CD4-positive, alpha-beta T cell treated with Interleukin-4 for 1 hour (primary cell): Measurements from ENCODE around the gene ZNF593OS.

ENCODE experiments used
- DNase-seq, 2 donors: peaks; one replicate each; pipeline ENCODE4 v3.0.0-alpha.2; 2020 to 2022

ZNF593OS gene

GRCh38 chr1:26182383-26182696, 10.7 kb upstream of the ZNF593OS start:
- no peak for DNase-seq

- no peak for DNase-seq
These were observed 10.2 kb upstream of the ZNF593OS start for GRCh38 chr1:26181586-26182382.

DNA sequence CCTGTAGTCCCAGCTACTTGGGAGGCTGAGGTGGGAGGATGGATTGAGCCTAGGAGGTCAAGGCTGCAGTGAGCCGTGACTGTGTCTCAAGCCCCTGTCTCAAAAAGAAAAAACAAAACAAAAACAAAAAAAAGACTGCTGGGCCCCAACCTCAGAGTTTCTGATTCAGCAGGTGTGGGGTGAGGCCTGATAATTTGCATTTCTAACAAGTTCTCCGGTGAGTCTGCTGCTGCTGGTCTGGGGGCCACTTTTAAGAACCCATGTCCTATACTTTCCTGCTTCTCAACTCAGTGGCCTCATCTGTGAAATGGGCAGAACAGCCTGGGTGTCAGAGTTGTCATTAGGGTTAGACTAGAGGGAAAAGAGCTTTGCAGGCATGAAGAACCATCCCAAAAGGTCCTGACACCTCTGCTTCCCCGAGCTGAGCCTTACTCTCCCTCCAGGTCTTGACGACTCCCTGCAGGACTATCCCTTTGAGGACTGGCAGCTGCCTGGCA, 8.4 kb upstream of the ZNF593OS start:
- DNase-seq, result no peak

GRCh38 chr1:26177182-26177684, 5.6 kb upstream of the ZNF593OS start, which contains the start of gene CNKSR1:
Gene CNKSR1 (plus strand): TSS chr1:26177491. CDS start chr1:26177548, 57 bp downstream.
- peak in 1 of 2 donors; percentile 24 for DNase-seq

GRCh38 chr1:26175346-26175745, 3.7 kb upstream of the ZNF593OS start:
- DNase-seq, result no peak

DNA sequence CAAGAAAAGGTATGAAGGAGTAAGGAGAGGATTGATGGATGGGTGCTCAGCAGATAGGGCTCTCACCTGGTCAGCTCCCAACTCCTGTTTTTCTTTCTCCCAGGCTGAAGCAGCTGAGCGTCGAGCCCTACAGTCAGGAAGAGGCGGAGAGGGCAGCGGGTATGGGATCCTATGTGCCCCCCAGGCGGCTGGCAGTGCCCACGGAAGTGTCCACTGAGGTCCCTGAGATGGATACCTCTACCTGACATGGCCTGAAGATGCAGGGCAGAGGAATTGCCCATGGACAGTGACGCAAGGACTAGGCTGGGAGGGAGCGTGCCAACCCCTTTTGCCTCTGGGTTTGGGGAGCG, 1.2 kb downstream of the ZNF593OS start:
- DNase-seq, result no peak

DNA sequence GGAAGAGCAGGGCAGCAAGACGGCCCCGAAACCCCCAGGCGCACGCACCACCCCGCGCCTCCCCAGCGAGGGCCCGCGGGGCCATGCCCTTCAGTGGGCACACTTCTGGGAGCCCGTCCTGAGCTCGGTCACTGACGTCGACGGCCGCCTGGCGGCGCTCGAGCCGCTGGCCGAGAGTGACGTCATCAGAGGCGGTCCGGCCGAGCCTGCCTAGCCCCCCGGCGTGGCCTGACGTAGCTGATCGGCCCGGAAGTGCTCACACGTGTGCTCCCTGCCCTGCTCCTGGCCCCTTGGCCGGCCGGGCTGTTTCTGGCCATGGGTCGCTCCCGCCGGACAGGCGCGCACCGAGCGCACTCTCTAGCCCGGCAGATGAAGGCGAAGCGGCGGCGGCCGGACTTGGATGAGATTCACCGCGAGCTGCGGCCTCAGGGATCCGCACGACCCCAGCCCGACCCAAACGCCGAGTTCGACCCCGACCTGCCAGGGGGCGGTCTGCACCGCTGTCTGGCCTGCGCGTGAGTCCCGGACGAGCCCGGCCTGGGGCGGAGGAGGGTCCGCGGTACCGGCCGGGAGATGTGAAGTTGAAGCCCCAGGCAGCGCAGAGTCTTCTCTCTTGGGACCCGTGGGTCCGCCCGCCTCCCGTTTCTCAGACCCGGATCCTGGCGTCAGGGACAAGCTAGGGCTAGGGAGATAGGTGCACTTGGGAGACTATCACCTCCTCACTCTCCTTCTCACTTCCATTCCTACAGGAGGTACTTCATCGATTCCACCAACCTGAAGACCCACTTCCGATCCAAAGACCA, 1.8 kb downstream of the ZNF593OS start, which contains the start of gene ZNF593:
Gene ZNF593, plus strand, starts transcription at position 240 of the 803 bp plus-strand sequence. Its CDS starts 76 bp downstream, at position 316.
- DNase-seq, result peak; percentile 90 to 91

GRCh38 chr1:26169198-26169554, 2.5 kb downstream of the ZNF593OS start:
- no peak for DNase-seq

- no peak for DNase-seq
These were observed 3.0 kb downstream of the ZNF593OS start, which contains the start of gene C1orf232 for GRCh38 chr1:26168410-26169197. Gene C1orf232 (minus strand): TSS chr1:26168963. CDS start chr1:26168499, 464 bp downstream.

DNA sequence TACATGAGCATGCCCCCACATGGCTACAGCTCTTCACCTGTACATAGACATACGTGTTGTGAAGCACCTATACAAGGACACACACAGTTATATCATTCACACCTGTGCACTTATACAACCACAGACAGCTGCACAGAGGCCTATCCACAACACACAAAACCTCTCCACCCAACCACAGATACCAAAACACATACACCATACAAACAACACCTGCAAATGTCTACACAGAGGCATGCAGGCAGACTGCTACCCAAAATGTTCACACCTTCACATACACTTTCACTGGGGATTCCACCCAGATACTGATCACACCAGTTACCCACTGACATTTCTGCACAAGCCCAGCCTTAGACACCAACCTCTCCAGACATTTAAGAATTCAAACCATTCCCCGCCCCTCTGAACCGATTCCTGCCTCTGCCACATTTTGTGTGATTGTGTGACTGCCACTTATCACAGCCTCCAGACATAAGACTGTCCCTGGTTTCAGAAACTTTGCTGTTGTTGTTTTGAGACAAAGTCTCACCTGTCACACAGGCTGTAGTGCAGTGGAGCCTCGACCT, 4.8 kb downstream of the ZNF593OS start:
- DNase-seq, result no peak

- DNase-seq, result no peak
These were observed 6.5 kb downstream of the ZNF593OS start for GRCh38 chr1:26164861-26165842.

- DNase-seq, result peak; percentile 34 to 54
These were observed 7.4 kb downstream of the ZNF593OS start for GRCh38 chr1:26164036-26164860.

- no peak for DNase-seq
These were observed 8.0 kb downstream of the ZNF593OS start for GRCh38 chr1:26163684-26164035.

DNA sequence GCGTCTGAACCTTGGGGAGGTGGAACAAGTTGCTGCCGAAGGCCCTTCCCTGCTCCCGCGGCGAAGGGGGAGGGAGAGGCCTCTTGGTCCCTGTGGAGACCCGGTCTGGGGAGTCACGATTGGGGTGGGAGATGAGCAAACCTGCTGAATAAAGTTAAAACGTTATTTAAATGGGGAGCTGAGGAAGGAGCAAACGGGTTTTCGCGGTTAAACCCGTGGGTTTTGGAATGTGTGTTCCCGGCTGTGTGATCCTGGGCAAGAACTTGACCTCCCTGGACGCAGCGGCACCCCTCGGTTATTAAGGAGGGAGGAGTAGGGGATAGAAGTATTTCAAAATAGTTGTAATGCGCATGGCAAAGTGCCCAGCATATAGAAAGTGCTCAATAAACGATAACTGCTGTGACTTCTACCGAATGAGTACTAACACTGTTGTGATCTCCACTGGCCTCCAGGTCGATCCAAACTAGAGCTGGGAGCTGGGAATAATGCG, 9.4 kb downstream of the ZNF593OS start:
- DNase-seq, result no peak

DNA sequence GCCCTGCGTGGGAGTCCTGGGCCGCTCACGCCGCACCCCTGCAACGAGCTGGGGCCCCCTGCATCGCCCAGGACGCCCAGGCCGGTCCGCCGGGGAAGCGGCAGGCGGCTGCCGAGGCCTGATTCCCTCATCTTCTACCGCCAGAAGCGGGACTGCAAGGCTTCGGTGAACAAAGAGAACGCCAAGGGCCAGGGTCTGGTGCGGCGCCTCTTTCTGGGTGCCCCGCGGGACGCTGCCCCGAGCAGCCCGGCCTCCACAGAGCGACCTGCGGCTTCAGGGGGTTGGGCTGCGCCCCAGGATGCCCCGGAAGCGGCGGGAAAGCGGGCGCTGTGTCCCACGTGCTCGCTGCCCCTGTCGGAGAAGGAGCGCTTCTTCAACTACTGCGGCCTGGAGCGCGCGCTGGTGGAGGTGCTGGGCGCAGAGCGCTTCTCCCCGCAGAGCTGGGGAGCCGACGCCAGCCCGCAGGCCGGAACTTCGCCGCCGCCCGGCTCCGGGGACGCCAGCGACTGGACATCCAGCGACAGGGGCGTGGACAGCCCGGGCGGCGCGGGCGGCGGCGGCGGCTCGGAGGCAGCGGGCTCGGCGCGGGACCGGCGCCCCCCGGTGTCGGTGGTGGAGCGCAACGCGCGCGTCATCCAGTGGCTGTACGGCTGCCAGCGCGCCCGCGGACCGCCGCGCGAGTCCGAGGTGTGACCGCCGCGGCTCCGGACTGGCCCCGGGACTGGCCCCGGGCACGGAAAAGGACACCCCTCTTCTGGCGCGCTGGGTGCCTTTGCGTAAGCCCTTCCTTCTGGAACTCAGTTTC, 10.0 kb downstream of the ZNF593OS start:
- peak; percentile 28 to 31 for DNase-seq

GRCh38 chr1:26160527-26161414, 10.9 kb downstream of the ZNF593OS start:
- DNase-seq, result no peak

DNA sequence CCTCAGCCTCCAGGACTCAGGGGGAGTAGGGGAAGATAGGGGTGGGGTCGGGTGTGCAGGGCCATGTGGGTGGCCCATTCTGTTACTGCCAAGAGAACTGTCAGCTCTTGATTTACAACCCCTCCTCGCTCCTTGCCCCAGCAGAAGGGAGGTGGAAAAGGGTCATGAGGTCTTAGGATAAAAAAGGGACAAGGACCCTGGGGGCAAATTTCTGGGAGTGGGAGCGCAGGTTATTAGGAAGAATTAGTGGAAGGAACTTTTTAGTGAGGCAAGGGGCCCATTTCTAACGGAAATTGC, 11.9 kb downstream of the ZNF593OS start:
- no peak for DNase-seq
